ENCODE data around the gene PKP1.

Gene PKP1

DNA sequence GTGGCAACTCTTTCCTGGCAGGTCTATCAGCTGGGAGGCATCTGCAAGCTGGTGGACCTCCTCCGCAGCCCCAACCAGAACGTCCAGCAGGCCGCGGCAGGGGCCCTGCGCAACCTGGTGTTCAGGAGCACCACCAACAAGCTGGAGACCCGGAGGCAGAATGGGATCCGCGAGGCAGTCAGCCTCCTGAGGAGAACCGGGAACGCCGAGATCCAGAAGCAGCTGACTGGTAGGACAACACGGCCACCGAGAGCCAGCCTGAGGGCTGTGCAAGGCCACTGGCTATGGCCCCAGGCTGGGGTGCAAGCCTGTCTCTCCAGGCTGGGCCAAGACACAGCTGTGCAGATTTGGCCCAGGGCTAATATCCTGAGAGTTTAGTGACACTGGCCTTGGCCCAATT is 34.2 kb downstream of the PKP1 start:
- H3K4me1 ChIP-seq (ENCODE audit: insufficient read depth, low read length, severe bottlenecking) = no peaks in the 10 kb centered on the region
- no peak overlapping the region for H3K27ac ChIP-seq (ENCODE audit: low read depth, low read length, poor library complexity, severe bottlenecking)
- no peak overlapping the region for H3K9ac ChIP-seq (ENCODE audit: low read length)
- no peaks in the 10 kb centered on the region for H3K79me2 ChIP-seq (ENCODE audit: insufficient read depth, low read length)
- H3F3A ChIP-seq (ENCODE audit: insufficient read depth, low read length) = no peaks in the 10 kb centered on the region
- no peaks in the 10 kb centered on the region for H4K20me1 ChIP-seq (ENCODE audit: insufficient read depth, low read length)
- H2AFZ ChIP-seq (ENCODE audit: low read length) = no peak overlapping the region
- no peaks in the 10 kb centered on the region for H3K9me3 ChIP-seq (ENCODE audit: low read length)
- H3K9me2 ChIP-seq (ENCODE audit: low read depth, low read length) = no peaks in the 10 kb centered on the region
- no peaks in the 10 kb centered on the region for H3K36me3 ChIP-seq (ENCODE audit: insufficient read depth, low read length)
- H3K4me3 ChIP-seq (ENCODE audit: low read depth, low read length, poor library complexity, severe bottlenecking) = no peak overlapping the region
- no peak for TF ChIP-seq EZH2 (IDR thresholded peaks at IDR 0.05; ENCODE audit: borderline replicate concordance, low read length)
- TF ChIP-seq, protein P1, sequence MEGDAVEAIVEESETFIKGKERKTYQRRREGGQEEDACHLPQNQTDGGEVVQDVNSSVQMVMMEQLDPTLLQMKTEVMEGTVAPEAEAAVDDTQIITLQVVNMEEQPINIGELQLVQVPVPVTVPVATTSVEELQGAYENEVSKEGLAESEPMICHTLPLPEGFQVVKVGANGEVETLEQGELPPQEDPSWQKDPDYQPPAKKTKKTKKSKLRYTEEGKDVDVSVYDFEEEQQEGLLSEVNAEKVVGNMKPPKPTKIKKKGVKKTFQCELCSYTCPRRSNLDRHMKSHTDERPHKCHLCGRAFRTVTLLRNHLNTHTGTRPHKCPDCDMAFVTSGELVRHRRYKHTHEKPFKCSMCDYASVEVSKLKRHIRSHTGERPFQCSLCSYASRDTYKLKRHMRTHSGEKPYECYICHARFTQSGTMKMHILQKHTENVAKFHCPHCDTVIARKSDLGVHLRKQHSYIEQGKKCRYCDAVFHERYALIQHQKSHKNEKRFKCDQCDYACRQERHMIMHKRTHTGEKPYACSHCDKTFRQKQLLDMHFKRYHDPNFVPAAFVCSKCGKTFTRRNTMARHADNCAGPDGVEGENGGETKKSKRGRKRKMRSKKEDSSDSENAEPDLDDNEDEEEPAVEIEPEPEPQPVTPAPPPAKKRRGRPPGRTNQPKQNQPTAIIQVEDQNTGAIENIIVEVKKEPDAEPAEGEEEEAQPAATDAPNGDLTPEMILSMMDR (IDR thresholded peaks at IDR 0.05; ENCODE audit: low read length) = no peak
- H3K4me2 ChIP-seq (ENCODE audit: low read length) = no peak overlapping the region
- H3K27me3 ChIP-seq (ENCODE audit: insufficient read depth, low read length) = no peaks in the 10 kb centered on the region; the same call in 1 of the 2 replicates

- Histone ChIP-seq H3K36me3 (ENCODE audit: insufficient read depth, low read length) (no peaks in the 10 kb centered on the region), H3K4me1 (ENCODE audit: insufficient read depth, low read length, severe bottlenecking) (no peaks in the 10 kb centered on the region), H3K9me2 (ENCODE audit: low read depth, low read length) (no peaks in the 10 kb centered on the region), H3K27me3 (ENCODE audit: insufficient read depth, low read length) (no peaks in the 10 kb centered on the region; the same call in 1 of the 2 replicates), H3K9ac (ENCODE audit: low read length) (no peak overlapping the region), H3F3A (ENCODE audit: insufficient read depth, low read length) (no peaks in the 10 kb centered on the region), H3K9me3 (ENCODE audit: low read length) (no peaks in the 10 kb centered on the region), H2AFZ (ENCODE audit: low read length) (no peak overlapping the region), H3K27ac (ENCODE audit: low read depth, low read length, poor library complexity, severe bottlenecking) (no peak overlapping the region), H3K4me2 (ENCODE audit: low read length) (no peak overlapping the region), H3K4me3 (ENCODE audit: low read depth, low read length, poor library complexity, severe bottlenecking) (no peak overlapping the region), H3K79me2 (ENCODE audit: insufficient read depth, low read length) (no peaks in the 10 kb centered on the region), H4K20me1 (ENCODE audit: insufficient read depth, low read length) (no peaks in the 10 kb centered on the region)
- no peak for TF ChIP-seq EZH2 (IDR thresholded peaks at IDR 0.05; ENCODE audit: borderline replicate concordance, low read length)
- TF ChIP-seq, protein P1 (IDR thresholded peaks at IDR 0.05; ENCODE audit: low read length) = no peak
These were observed 35.4 kb downstream of the PKP1 start for GRCh38 chr1:201318504-201319340.

GRCh38 chr1:201319631-201320030 is 36.3 kb downstream of the PKP1 start:
- TF ChIP-seq EZH2 (IDR thresholded peaks at IDR 0.05; ENCODE audit: borderline replicate concordance, low read length) = no peak
- TF ChIP-seq, protein P1 (IDR thresholded peaks at IDR 0.05; ENCODE audit: low read length) = no peak
- H3K36me3 ChIP-seq (ENCODE audit: insufficient read depth, low read length) = no peaks in the 10 kb centered on the region
- H3K9me2 ChIP-seq (ENCODE audit: low read depth, low read length) = no peaks in the 10 kb centered on the region
- H3F3A ChIP-seq (ENCODE audit: insufficient read depth, low read length) = no peaks in the 10 kb centered on the region
- H3K27ac ChIP-seq (ENCODE audit: low read depth, low read length, poor library complexity, severe bottlenecking) = no peak overlapping the region
- no peak overlapping the region for H2AFZ ChIP-seq (ENCODE audit: low read length)
- H3K27me3 ChIP-seq (ENCODE audit: insufficient read depth, low read length) = no peaks in the 10 kb centered on the region; the same call in 1 of the 2 replicates
- H3K9me3 ChIP-seq (ENCODE audit: low read length) = no peaks in the 10 kb centered on the region
- H3K4me3 ChIP-seq (ENCODE audit: low read depth, low read length, poor library complexity, severe bottlenecking) = no peak overlapping the region
- H4K20me1 ChIP-seq (ENCODE audit: insufficient read depth, low read length) = no peaks in the 10 kb centered on the region
- no peaks in the 10 kb centered on the region for H3K79me2 ChIP-seq (ENCODE audit: insufficient read depth, low read length)
- no peaks in the 10 kb centered on the region for H3K4me1 ChIP-seq (ENCODE audit: insufficient read depth, low read length, severe bottlenecking)
- no peak overlapping the region for H3K9ac ChIP-seq (ENCODE audit: low read length)
- H3K4me2 ChIP-seq (ENCODE audit: low read length) = no peak overlapping the region
